Activated CD4-positive, alpha-beta memory T cell treated with anti-CD3 and anti-CD28 coated beads, Interleukin-2, amount 10 ng/mL, durations not matched to agents 7 days and 5 days (primary cell): ENCODE data around the gene TNFSF18. TPM values are rescaled to one million over a fixed set of nuclear protein-coding genes. Genes with fewer than 3 reads are reported as not detected.

Experiments used
- CTCF ChIA-PET: fragments of 350-600 bp; sonication (Branson Sonifier 250); formaldehyde crosslinking; loops from one replicate; lab custom pipeline; 2021; ENCODE audit warnings: antibody characterized with exemption, inconsistent platforms; lab: Charles Lee
- POLR2A ChIA-PET: fragments of 350-600 bp; sonication (Branson Sonifier 250); formaldehyde crosslinking; loops from one replicate; lab custom pipeline; 2021; ENCODE audit warnings: antibody characterized with exemption; lab: Charles Lee
- DNase-seq: peaks from one replicate; pipeline ENCODE4 v3.0.0-alpha.2; 2020
- H3K27ac Mint-ChIP-seq: one replicate; pipeline ENCODE4 v1.8.0; 2021; ENCODE audit warnings: mild to moderate bottlenecking, mixed read lengths
- H3K27me3 Mint-ChIP-seq: one replicate; pipeline ENCODE4 v1.8.0; 2021; ENCODE audit warnings: mixed read lengths
- H3K36me3 Mint-ChIP-seq: one replicate; pipeline ENCODE4 v1.8.0; 2021; ENCODE audit warnings: low read depth, mixed read lengths
- H3K4me1 Mint-ChIP-seq: one replicate; pipeline ENCODE4 v1.8.0; 2021; ENCODE audit warnings: mixed read lengths
- H3K4me3 Mint-ChIP-seq: one replicate; pipeline ENCODE4 v1.8.0; 2021; ENCODE audit warnings: mild to moderate bottlenecking, mixed read lengths
- H3K9me3 Mint-ChIP-seq: one replicate; pipeline ENCODE4 v1.8.0; 2021; ENCODE audit warnings: mixed read lengths
- total RNA-seq, 2 experiments: library from RNA; stranded (reverse); gene quantifications; one replicate each; pipeline ENCODE4 v1.2.3, GENCODE V29; 2021

Gene TNFSF18
- total RNA-seq, 2 experiments from 2014 or later: not detected

- no peak overlapping the region for H3K27ac Mint-ChIP-seq
- no peak for DNase-seq
- ChIA-PET CTCF (no interaction called here), POLR2A (no interaction called here)
- no peak overlapping the region for H3K4me3 Mint-ChIP-seq
- H3K27me3 Mint-ChIP-seq: no peaks in the 10 kb centered on the region
- H3K9me3 Mint-ChIP-seq: no peaks in the 10 kb centered on the region
- H3K36me3 Mint-ChIP-seq: no peaks in the 10 kb centered on the region
- no peaks in the 10 kb centered on the region for H3K4me1 Mint-ChIP-seq
These were observed 60.0 kb downstream of the TNFSF18 start for GRCh38 chr1:172990598-172991215.

Other genes with a start within 250 kb of the TNFSF18 start
- under 1 TPM; 0.78 to 0.83 TPM for gene TNFSF4, start 156.4 kb upstream of the TNFSF18 start, total RNA-seq